H1 (cell line): ENCODE data around the gene ANK2. TPM values are rescaled to one million over a fixed set of nuclear protein-coding genes. Genes with fewer than 3 reads are reported as not detected.

Experiments
- CTCF ChIA-PET: fragments of 300-600 bp; sonication (Branson Sonifier 250); formaldehyde crosslinking; loops from one replicate; lab custom pipeline; 2021; ENCODE audit not compliant: partially characterized antibody; lab: Charles Lee
- POLR2A ChIA-PET: fragments of 300-600 bp; sonication (Branson Sonifier 250); formaldehyde crosslinking; loops from one replicate; lab custom pipeline; 2021; ENCODE audit warnings: inconsistent platforms; ENCODE audit not compliant: partially characterized antibody; lab: Charles Lee
- DNase-seq, 2 experiments: peaks; one replicate each; pipeline versions ENCODE4 v3.0.0 to v3.0.0-alpha.2; 2010 to 2022; ENCODE audit warnings: low spot score in 2 of 2, low read depth in 1 of 2, mixed read lengths in 1 of 2
- FAIRE-seq: peaks from 2 replicates; lab custom pipeline; 2011; peaks lifted over from hg19 to GRCh38; lab: Jason Lieb, UNC
- H2AFZ ChIP-seq: 2 replicates; pipeline ENCODE4 v1.8.1; 2012; ENCODE audit warnings: low read length, inconsistent platforms
- H2AK5ac ChIP-seq: 2 replicates; pipeline ENCODE4 v1.6.1; 2013; ENCODE audit warnings: low read depth, low read length
- H2BK120ac ChIP-seq: replicated peaks from 2 replicates; pipeline ENCODE3; 2013; ENCODE audit warnings: low read depth, low read length, inconsistent platforms
- H2BK12ac ChIP-seq: 2 replicates; pipeline ENCODE4 v1.6.1; 2013; ENCODE audit warnings: low read depth, low read length
- H2BK15ac ChIP-seq: 2 replicates; pipeline ENCODE4 v1.6.1; 2013; ENCODE audit warnings: low read length
- H2BK20ac ChIP-seq: 2 replicates; pipeline ENCODE4 v1.6.1; 2013; ENCODE audit warnings: low read length
- H2BK5ac ChIP-seq: 2 replicates; pipeline ENCODE4 v1.6.1; 2013; ENCODE audit warnings: low read depth, low read length
- H3K14ac ChIP-seq: 2 replicates; pipeline ENCODE4 v1.6.1; 2013; ENCODE audit warnings: inconsistent platforms; ENCODE audit not compliant: insufficient read length
- H3K18ac ChIP-seq: 2 replicates; pipeline ENCODE4 v1.6.1; 2013; ENCODE audit warnings: low read length; ENCODE audit errors: extremely low read depth
- H3K23ac ChIP-seq: 2 replicates; pipeline ENCODE4 v1.6.1; 2013; ENCODE audit warnings: inconsistent platforms; ENCODE audit not compliant: insufficient read length
- H3K23me2 ChIP-seq: 2 replicates; pipeline ENCODE4 v1.6.1; 2013; ENCODE audit warnings: low read depth, low read length
- H3K27ac ChIP-seq: 2 replicates; pipeline ENCODE4 v1.6.1; 2011; ENCODE audit warnings: low read depth, low read length, inconsistent platforms
- H3K27me3 ChIP-seq, 4 experiments: replicated peaks in 1 of 4; 1 replicate in 1 of 4; 2 replicates in 3 of 4; pipeline versions ENCODE4 v1.6.1 to v1.8.1; 2011 to 2013; ENCODE audit warnings: low read length in 3 of 4, mild to moderate bottlenecking in 3 of 4, inconsistent platforms in 2 of 4, mixed read lengths in 2 of 4, moderate library complexity in 1 of 4; ENCODE audit not compliant: control insufficient read depth in 3 of 4, insufficient read depth in 3 of 4; ENCODE audit errors: extremely low read depth in 1 of 4
- H3K36me3 ChIP-seq, 4 experiments: 2 replicates each; pipeline versions ENCODE4 v1.6.1 to v1.8.1; 2011 to 2013; ENCODE audit warnings: mild to moderate bottlenecking in 4 of 4, low read length in 3 of 4, moderate library complexity in 2 of 4, control low read depth in 1 of 4, inconsistent platforms in 1 of 4; ENCODE audit not compliant: insufficient read depth in 4 of 4, control insufficient read depth in 2 of 4
- H3K4ac ChIP-seq: replicated peaks from 2 replicates; pipeline ENCODE3; 2013; ENCODE audit warnings: low read length, low read depth, mixed read lengths, inconsistent platforms; ENCODE audit not compliant: insufficient read length
- H3K4me1 ChIP-seq, 4 experiments: replicated peaks in 1 of 4; 1 replicate in 1 of 4; 2 replicates in 3 of 4; pipeline versions ENCODE4 v1.6.1 to v1.8.1; 2011 to 2013; ENCODE audit warnings: low read length in 3 of 4, inconsistent platforms in 2 of 4, mixed read lengths in 1 of 4; ENCODE audit not compliant: insufficient read depth in 4 of 4, control insufficient read depth in 3 of 4
- H3K4me2 ChIP-seq, 2 experiments: 2 replicates each; pipeline versions ENCODE4 v1.6.1 to v1.8.1; 2011 to 2013; ENCODE audit warnings: low read depth in 2 of 2, low read length in 2 of 2, control low read depth in 1 of 2, inconsistent platforms in 1 of 2, mild to moderate bottlenecking in 1 of 2; ENCODE audit not compliant: insufficient read depth in 1 of 2
- H3K4me3 ChIP-seq, 4 experiments: fragments of 200-600, 300-600 bp in 1 of 4; sonication (generic), shearing (Covaris generic), sonication (Bioruptor Twin) in 1 of 4; 2 replicates each; pipeline versions ENCODE4 v1.5.1 to v1.8.1; 2011 to 2016; ENCODE audit warnings: low read length in 4 of 4, low read depth in 3 of 4, control low read depth in 2 of 4, inconsistent platforms in 2 of 4, mild to moderate bottlenecking in 2 of 4, mixed read lengths in 1 of 4, moderate library complexity in 1 of 4; ENCODE audit not compliant: insufficient read depth in 2 of 4; ENCODE audit errors: extremely low read depth in 1 of 4
- H3K56ac ChIP-seq: replicated peaks from 2 replicates; pipeline ENCODE3; 2013; ENCODE audit warnings: low read depth, mild to moderate bottlenecking, mixed read lengths, low read length, inconsistent platforms; ENCODE audit not compliant: insufficient read length
- H3K79me1 ChIP-seq: 2 replicates; pipeline ENCODE4 v1.6.1; 2013; ENCODE audit warnings: low read depth, low read length, control low read depth
- H3K79me2 ChIP-seq, 2 experiments: 2 replicates each; pipeline versions ENCODE4 v1.6.1 to v1.8.1; 2012 to 2013; ENCODE audit warnings: low read length in 2 of 2, mild to moderate bottlenecking in 2 of 2, inconsistent platforms in 1 of 2; ENCODE audit not compliant: insufficient read depth in 2 of 2, control insufficient read depth in 1 of 2
- H3K9ac ChIP-seq, 4 experiments: replicated peaks in 1 of 4; 1 replicate in 1 of 4; 2 replicates in 3 of 4; pipeline versions ENCODE4 v1.6.1 to v1.8.1; 2011 to 2013; ENCODE audit warnings: low read depth in 3 of 4, low read length in 3 of 4, control low read depth in 2 of 4, mild to moderate bottlenecking in 2 of 4, moderate library complexity in 2 of 4, inconsistent platforms in 1 of 4; ENCODE audit errors: extremely low read depth in 1 of 4
- H3K9me3 ChIP-seq, 2 experiments: 2 replicates each; pipeline versions ENCODE4 v1.6.1 to v1.8.1; 2012 to 2013; ENCODE audit warnings: mild to moderate bottlenecking in 2 of 2, moderate library complexity in 2 of 2, control low read depth in 1 of 2, inconsistent platforms in 1 of 2, low read depth in 1 of 2, low read length in 1 of 2, mixed read lengths in 1 of 2; ENCODE audit not compliant: insufficient read depth in 2 of 2
- H4K20me1 ChIP-seq, 2 experiments: replicated peaks in 1 of 2; 2 replicates each; pipeline versions ENCODE3 to v1.8.1; 2011 to 2013; ENCODE audit warnings: inconsistent platforms in 2 of 2, low read length in 2 of 2, mild to moderate bottlenecking in 1 of 2; ENCODE audit not compliant: insufficient read depth in 2 of 2, control insufficient read depth in 1 of 2
- H4K5ac ChIP-seq: 2 replicates; pipeline ENCODE4 v1.6.1; 2013; ENCODE audit warnings: low read length, low read depth, mixed read lengths, inconsistent platforms; ENCODE audit not compliant: insufficient read length
- H4K8ac ChIP-seq: 2 replicates; pipeline ENCODE4 v1.8.0; 2013; ENCODE audit warnings: mild to moderate bottlenecking, moderate library complexity, low read length, inconsistent platforms; ENCODE audit not compliant: insufficient read depth; ENCODE audit errors: extremely low read depth
- H4K91ac ChIP-seq: replicated peaks from 2 replicates; pipeline ENCODE3; 2013; ENCODE audit warnings: low read length, mixed read lengths, inconsistent platforms; ENCODE audit not compliant: insufficient read length
- CTCF ChIP-seq, 3 experiments: IDR thresholded peaks; 1 replicate in 2 of 3; 2 replicates in 1 of 3; pipeline versions ENCODE4 v1.5.1 to v1.6.1; 2011; ENCODE audit warnings: low read length in 3 of 3, mild to moderate bottlenecking in 3 of 3, inconsistent platforms in 2 of 3, low read depth in 1 of 3, moderate library complexity in 1 of 3; ENCODE audit not compliant: insufficient read depth in 1 of 3; ENCODE audit errors: control extremely low read depth in 1 of 3
- EZH2 ChIP-seq: fragments of 200-600 bp; sonication (generic); IDR thresholded peaks from 2 replicates; pipeline ENCODE4 v1.7.1; 2012; ENCODE audit warnings: low read depth, mild to moderate bottlenecking, moderate library complexity, low read length, inconsistent platforms; ENCODE audit not compliant: severe bottlenecking
- SP2 ChIP-seq: IDR thresholded peaks from 2 replicates; pipeline ENCODE4 v1.6.1; 2012; ENCODE audit warnings: mild to moderate bottlenecking, low read length, inconsistent platforms
- WGBS, 2 experiments: shearing (Covaris generic) in 1 of 2; methylation state at CpG; one replicate each; pipeline versions ENCODE4 v1.1.6 to v1.1.7; 2013 to 2015; ENCODE audit warnings: low lambda C conversion rate in 2 of 2, mixed read lengths in 2 of 2, inconsistent platforms in 1 of 2, low coverage in 1 of 2, missing lambda C conversion rate in 1 of 2; ENCODE audit not compliant: insufficient replicate concordance in 2 of 2, insufficient coverage in 1 of 2, insufficient read length in 1 of 2; ENCODE audit errors: extremely low coverage in 1 of 2, missing lambda C conversion rate in 1 of 2; 5-methylcytosine and 5-hydroxymethylcytosine counted together
- polyA plus RNA-seq, 7 experiments: library from polyadenylated mRNA; depleted of rRNA in 3 of 7; stranded (reverse) in 5 of 7; unstranded in 2 of 7; fragments of >200 nt in 5 of 7; fragments of 200-250 nt in 2 of 7; gene quantifications; 1 replicate in 5 of 7; 2 replicates in 1 of 7; 4 replicates in 1 of 7; pipeline versions ENCODE4 v1.2.1 to v1.2.3, GENCODE V29; 2011 to 2013; ENCODE audit warnings: missing spikeins in 2 of 7, mixed read lengths in 2 of 7
- total RNA-seq: library from RNA; stranded (reverse); fragmentation: NEBNext Ultra II Directional; extraction: Animal tissue kit (Norgen Biotek cat#: 25700); gene quantifications from 2 replicates; pipeline ENCODE4 v1.2.1, GENCODE V29; 2021

The ANK2 gene
- total and polyA plus RNA-seq, 2 of the 8 experiments (the other 6 are each of a cell fraction or from before 2014, with no cell fraction given), result 14.2 to 35.1 TPM

- 93% methylated on average over 3 of the region's 3 CpGs; no CpG with 5 or more reads in 1 of the 2 experiments for WGBS, 2 experiments
Measured at GRCh38 chr4:113159942-113160545, 110.6 kb downstream of the ANK2 start.

More at GRCh38 chr4:113159942-113160545, 110.6 kb downstream of the ANK2 start:
- Histone ChIP-seq H3K27me3 (no peaks in the 10 kb centered on the region), H2BK5ac (no peak overlapping the region), H3K9ac (no peak overlapping the region), H4K91ac (no peak overlapping the region), H2BK15ac (no peak overlapping the region), H2AFZ (no peak overlapping the region), H2AK5ac (no peak overlapping the region), H2BK12ac (no peak overlapping the region), H3K27ac (no peak overlapping the region), H3K14ac (no peak overlapping the region), H3K23me2 (no peaks in the 10 kb centered on the region), H3K4me1 (no peaks in the 10 kb centered on the region), H3K36me3 (no peaks in the 10 kb centered on the region), H3K4ac (no peak overlapping the region), H3K79me2 (no peaks in the 10 kb centered on the region), H3K4me3 (no peak overlapping the region), H4K8ac (no peak overlapping the region), H3K56ac (no peak overlapping the region), H3K4me2 (no peak overlapping the region), H4K5ac (no peak overlapping the region), H4K20me1 (no peaks in the 10 kb centered on the region), H3K9me3 (no peaks in the 10 kb centered on the region), H3K18ac (no peak overlapping the region), H2BK20ac (no peak overlapping the region), H3K23ac (no peak overlapping the region), H3K79me1 (no peaks in the 10 kb centered on the region), H2BK120ac (no peak overlapping the region)
- CTCF ChIA-PET, result interaction anchor here (0.8 to 2.4 kb wide), 3 partner anchors 9 to 66 kb away, joined by 4 to 9 read pairs (median 5); no protein-coding TSS in a partner anchor
- POLR2A ChIA-PET, result no interaction called here
- TF ChIP-seq EZH2, result no peak
- no peak for TF ChIP-seq CTCF (IDR thresholded peaks at IDR 0.05; ENCODE audit: control extremely low read depth in 1 of 3, insufficient read depth in 1 of 3, low read depth in 1 of 3, low read length in 3 of 3)
- TF ChIP-seq SP2, result no peak
- DNase-seq (no peak), FAIRE-seq (no peak)
